IPS-15b (cell line): ENCODE measurements around the gene OR2T8.
A peak's percentile ranks its signal among the peaks of the same experiment; 100 is the strongest.
"Not testable (repeated sequence)": the region's sequence is repeated elsewhere in the genome, so short reads cannot be mapped to it uniquely, and the experiment has no call there.

Source experiments
- H3K27me3 ChIP-seq: one replicate; pipeline ENCODE4 v1.6.1; 2013; ENCODE audit warnings: low read length; ENCODE audit not compliant: control insufficient read depth, insufficient read depth
- H3K36me3 ChIP-seq: one replicate; pipeline ENCODE4 v1.6.1; 2013; ENCODE audit warnings: low read length; ENCODE audit not compliant: control insufficient read depth, insufficient read depth
- H3K4me1 ChIP-seq: one replicate; pipeline ENCODE4 v1.6.1; 2013; ENCODE audit warnings: mild to moderate bottlenecking, low read length; ENCODE audit not compliant: control insufficient read depth, insufficient read depth
- H3K4me3 ChIP-seq: one replicate; pipeline ENCODE4 v1.5.1; 2013; ENCODE audit warnings: low read depth, low read length
- H3K9ac ChIP-seq: one replicate; pipeline ENCODE4 v1.6.1; 2013; ENCODE audit warnings: low read depth, mild to moderate bottlenecking, low read length
- H3K9me3 ChIP-seq: one replicate; pipeline ENCODE4 v1.6.1; 2013; ENCODE audit warnings: mild to moderate bottlenecking, low read length; ENCODE audit not compliant: control insufficient read depth, insufficient read depth

Gene OR2T8

GRCh38 chr1:247914941-247915662 lies 5.0 kb upstream of the OR2T8 start:
- Histone ChIP-seq H3K36me3 (no peaks in the 10 kb centered on the region), H3K4me1 (no peaks in the 10 kb centered on the region), H3K9ac (no peak overlapping the region), H3K27me3 (no peaks in the 10 kb centered on the region), H3K4me3 (no peak overlapping the region), H3K9me3 (no peaks in the 10 kb centered on the region)

GRCh38 chr1:247923941-247924340 lies 3.9 kb downstream of the OR2T8 start:
- H3K36me3 ChIP-seq, result no peaks in the 10 kb centered on the region
- H3K9ac ChIP-seq, result no peak overlapping the region
- no peaks in the 10 kb centered on the region for H3K27me3 ChIP-seq
- no peak overlapping the region for H3K4me3 ChIP-seq
- no peaks in the 10 kb centered on the region for H3K9me3 ChIP-seq
- H3K4me1 ChIP-seq, result no peaks in the 10 kb centered on the region

- H3K27me3 ChIP-seq, result no peaks in the 10 kb centered on the region
- H3K9me3 ChIP-seq, result no peaks in the 10 kb centered on the region
- H3K36me3 ChIP-seq, result no peaks in the 10 kb centered on the region
- no peaks in the 10 kb centered on the region for H3K4me1 ChIP-seq
- H3K9ac ChIP-seq, result no peak within 1 kb of the TSS
- H3K4me3 ChIP-seq, result no peak within 1 kb of the TSS
These were observed 4.8 kb downstream of the OR2T8 start, which contains the start of gene OR2AJ1 for GRCh38 chr1:247924868-247925267. TSS of gene OR2AJ1 (plus strand) at chr1:247924889. CDS start at chr1:247933769, 8,880 bp downstream.

GRCh38 chr1:247933989-247934388 lies 13.9 kb downstream of the OR2T8 start:
- no peaks in the 10 kb centered on the region for H3K4me1 ChIP-seq
- no peak overlapping the region for H3K9ac ChIP-seq
- H3K36me3 ChIP-seq, result peaks cover 2% of the 10 kb centered on the region
- H3K27me3 ChIP-seq, result no peaks in the 10 kb centered on the region
- no peak overlapping the region for H3K4me3 ChIP-seq
- peaks cover 9% of the 10 kb centered on the region for H3K9me3 ChIP-seq

GRCh38 chr1:247935781-247936180 lies 15.7 kb downstream of the OR2T8 start:
- Histone ChIP-seq H3K4me3 (no peak overlapping the region), H3K9ac (no peak overlapping the region), H3K36me3 (peaks cover 2% of the 10 kb centered on the region), H3K9me3 (peaks cover 9% of the 10 kb centered on the region), H3K27me3 (no peaks in the 10 kb centered on the region), H3K4me1 (no peaks in the 10 kb centered on the region)

GRCh38 chr1:247936415-247936814 lies 16.4 kb downstream of the OR2T8 start:
- Histone ChIP-seq H3K36me3 (peaks cover 2% of the 10 kb centered on the region), H3K9me3 (peaks cover 9% of the 10 kb centered on the region), H3K27me3 (no peaks in the 10 kb centered on the region), H3K4me3 (no peak overlapping the region), H3K4me1 (no peaks in the 10 kb centered on the region), H3K9ac (no peak overlapping the region)

GRCh38 chr1:247936965-247937734 lies 17.1 kb downstream of the OR2T8 start:
- H3K4me3 ChIP-seq, result peak overlapping the region; percentile 53
- not testable (repeated sequence) for H3K36me3 ChIP-seq, H3K9me3 ChIP-seq, H3K4me1 ChIP-seq, H3K9ac ChIP-seq, H3K27me3 ChIP-seq

- Histone ChIP-seq H3K9ac (no peak overlapping the region), H3K4me3 (no peak overlapping the region), H3K27me3 (no peaks in the 10 kb centered on the region), H3K4me1 (no peaks in the 10 kb centered on the region), H3K36me3 (no peaks in the 10 kb centered on the region), H3K9me3 (peaks cover 3% of the 10 kb centered on the region)
These were observed 22.6 kb downstream of the OR2T8 start for GRCh38 chr1:247942624-247943023.

- H3K27me3 ChIP-seq, result no peaks in the 10 kb centered on the region
- no peak within 1 kb of the TSS for H3K4me3 ChIP-seq
- H3K9me3 ChIP-seq, result peaks cover 8% of the 10 kb centered on the region
- no peaks in the 10 kb centered on the region for H3K36me3 ChIP-seq
- no peaks in the 10 kb centered on the region for H3K4me1 ChIP-seq
- no peak within 1 kb of the TSS for H3K9ac ChIP-seq
These were observed 28.5 kb downstream of the OR2T8 start, which contains the start of gene OR2L8 for GRCh38 chr1:247948558-247948957. TSS of gene OR2L8 (plus strand) at chr1:247948858. CDS start at chr1:247948858, 0 bp downstream.

- Histone ChIP-seq H3K9me3 (peaks cover 5% of the 10 kb centered on the region), H3K4me1 (no peaks in the 10 kb centered on the region), H3K27me3 (no peaks in the 10 kb centered on the region), H3K9ac (no peak overlapping the region), H3K4me3 (no peak overlapping the region), H3K36me3 (no peaks in the 10 kb centered on the region)
These were observed 33.4 kb downstream of the OR2T8 start for GRCh38 chr1:247953408-247953807.

GRCh38 chr1:247961791-247962190 lies 41.7 kb downstream of the OR2T8 start:
- H3K9me3 ChIP-seq, result peaks cover 23% of the 10 kb centered on the region
- no peaks in the 10 kb centered on the region for H3K4me1 ChIP-seq
- no peaks in the 10 kb centered on the region for H3K27me3 ChIP-seq
- no peak overlapping the region for H3K4me3 ChIP-seq
- no peak overlapping the region for H3K9ac ChIP-seq
- no peaks in the 10 kb centered on the region for H3K36me3 ChIP-seq
